Effector memory CD4-positive, alpha-beta T cell (primary cell): ENCODE results near the gene HOXB1.
"Not testable (repeated sequence)": the region's sequence is repeated elsewhere in the genome, so short reads cannot be mapped to it uniquely, and the experiment has no call there.

Experiments
- DNase-seq, 3 donors: peaks; one replicate each; pipeline ENCODE4 v3.0.0-alpha.2; 2020
- H3K27ac ChIP-seq: 2 replicates; pipeline ENCODE4 v1.7.0; 2013; ENCODE audit warnings: mild to moderate bottlenecking, low read length, moderate library complexity; ENCODE audit not compliant: insufficient read depth, poor library complexity, severe bottlenecking
- H3K27me3 ChIP-seq: replicated peaks from 2 replicates; pipeline ENCODE4 v1.7.0; 2013; ENCODE audit warnings: mild to moderate bottlenecking, low read length; ENCODE audit not compliant: insufficient read depth, control insufficient read depth, poor library complexity, severe bottlenecking
- H3K36me3 ChIP-seq: 2 replicates; pipeline ENCODE4 v1.7.0; 2013; ENCODE audit warnings: mild to moderate bottlenecking, low read length, moderate library complexity; ENCODE audit not compliant: control insufficient read depth, insufficient read depth
- H3K4me1 ChIP-seq: 2 replicates; pipeline ENCODE4 v1.7.0; 2013; ENCODE audit warnings: low read length, mild to moderate bottlenecking; ENCODE audit not compliant: control insufficient read depth, insufficient read depth, poor library complexity, severe bottlenecking
- H3K4me3 ChIP-seq: 2 replicates; pipeline ENCODE4 v1.7.0; 2013; ENCODE audit warnings: low read length, low read depth, mild to moderate bottlenecking; ENCODE audit not compliant: insufficient read depth, poor library complexity, severe bottlenecking
- H3K9me3 ChIP-seq: 2 replicates; pipeline ENCODE4 v1.7.0; 2013; ENCODE audit warnings: mild to moderate bottlenecking, low read length, moderate library complexity; ENCODE audit not compliant: control insufficient read depth

Gene HOXB1

DNA sequence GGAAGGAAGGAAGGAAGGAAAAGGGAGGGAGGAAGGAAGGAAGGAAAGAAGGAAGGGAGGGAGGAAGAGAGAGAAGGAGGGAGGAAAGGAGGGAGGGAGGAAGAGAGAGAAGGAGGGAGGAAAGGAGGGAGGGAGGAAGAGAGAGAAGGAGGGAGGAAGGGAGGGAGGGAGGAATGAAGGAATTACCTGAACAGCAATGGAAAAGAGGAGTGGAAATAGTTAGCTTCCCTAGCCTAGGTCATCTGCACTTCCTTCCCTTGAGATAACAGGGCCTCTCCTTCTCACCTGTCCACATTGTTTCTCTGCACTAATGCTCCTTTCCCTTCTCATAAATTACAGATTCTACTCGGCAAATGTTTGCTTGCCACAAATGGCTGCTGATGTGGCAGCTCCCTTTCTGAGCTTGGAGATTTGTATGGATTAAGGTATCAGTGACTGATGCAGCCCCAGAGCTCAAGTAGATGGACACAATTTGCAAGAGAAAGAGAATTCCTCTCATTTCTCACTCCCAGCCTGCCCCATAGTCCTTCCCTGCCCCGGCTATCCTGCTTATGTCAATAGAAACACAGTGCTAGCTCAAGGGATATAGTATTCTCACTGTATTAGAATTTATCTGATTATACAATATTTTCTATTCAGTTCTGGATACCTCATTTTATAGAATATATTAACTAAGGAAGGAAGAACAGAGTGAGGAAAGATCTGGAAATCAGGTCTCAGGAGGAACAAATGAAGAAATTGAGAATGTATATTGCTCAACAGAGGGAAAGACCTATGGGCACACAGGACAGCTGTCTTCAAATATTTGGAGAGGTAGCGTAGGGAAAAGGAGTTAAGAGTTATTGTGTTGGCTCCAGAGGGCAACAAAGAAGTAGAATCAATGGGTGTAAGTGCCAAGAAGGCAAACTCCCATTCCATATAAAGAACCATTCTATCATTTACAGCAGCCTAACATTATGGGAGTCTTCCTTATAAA lies 14.6 kb downstream of the HOXB1 start:
- no peak overlapping the region for H3K27ac ChIP-seq
- H3K36me3 ChIP-seq: no peaks in the 10 kb centered on the region
- H3K9me3 ChIP-seq: no peaks in the 10 kb centered on the region
- H3K27me3 ChIP-seq: no peaks in the 10 kb centered on the region
- no peaks in the 10 kb centered on the region for H3K4me1 ChIP-seq
- no peak for DNase-seq
- no peak overlapping the region for H3K4me3 ChIP-seq

DNA sequence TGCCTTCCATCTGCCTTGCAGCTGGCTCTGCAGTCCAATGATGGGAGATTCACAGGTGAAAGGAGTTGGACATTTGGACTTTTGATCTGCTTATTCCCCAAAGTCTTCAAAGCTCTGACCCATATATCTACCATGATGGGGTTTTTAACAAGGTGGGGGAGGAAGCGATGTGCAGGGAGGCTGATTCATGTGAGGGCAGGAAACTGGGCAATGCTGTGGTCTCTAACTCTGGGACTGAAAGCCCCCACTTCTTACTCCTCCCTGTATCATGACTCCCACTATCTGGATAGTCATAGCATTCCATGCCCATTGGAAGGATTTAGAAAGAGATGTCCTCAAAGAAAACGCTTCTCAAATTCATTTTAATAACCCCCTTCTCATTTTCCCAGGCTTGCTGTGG lies 16.3 kb downstream of the HOXB1 start:
- DNase-seq: no peak
- H3K36me3 ChIP-seq: no peaks in the 10 kb centered on the region
- H3K27ac ChIP-seq: no peak overlapping the region
- H3K4me1 ChIP-seq: no peaks in the 10 kb centered on the region
- H3K27me3 ChIP-seq: no peaks in the 10 kb centered on the region
- H3K4me3 ChIP-seq: no peak overlapping the region
- no peaks in the 10 kb centered on the region for H3K9me3 ChIP-seq

DNA sequence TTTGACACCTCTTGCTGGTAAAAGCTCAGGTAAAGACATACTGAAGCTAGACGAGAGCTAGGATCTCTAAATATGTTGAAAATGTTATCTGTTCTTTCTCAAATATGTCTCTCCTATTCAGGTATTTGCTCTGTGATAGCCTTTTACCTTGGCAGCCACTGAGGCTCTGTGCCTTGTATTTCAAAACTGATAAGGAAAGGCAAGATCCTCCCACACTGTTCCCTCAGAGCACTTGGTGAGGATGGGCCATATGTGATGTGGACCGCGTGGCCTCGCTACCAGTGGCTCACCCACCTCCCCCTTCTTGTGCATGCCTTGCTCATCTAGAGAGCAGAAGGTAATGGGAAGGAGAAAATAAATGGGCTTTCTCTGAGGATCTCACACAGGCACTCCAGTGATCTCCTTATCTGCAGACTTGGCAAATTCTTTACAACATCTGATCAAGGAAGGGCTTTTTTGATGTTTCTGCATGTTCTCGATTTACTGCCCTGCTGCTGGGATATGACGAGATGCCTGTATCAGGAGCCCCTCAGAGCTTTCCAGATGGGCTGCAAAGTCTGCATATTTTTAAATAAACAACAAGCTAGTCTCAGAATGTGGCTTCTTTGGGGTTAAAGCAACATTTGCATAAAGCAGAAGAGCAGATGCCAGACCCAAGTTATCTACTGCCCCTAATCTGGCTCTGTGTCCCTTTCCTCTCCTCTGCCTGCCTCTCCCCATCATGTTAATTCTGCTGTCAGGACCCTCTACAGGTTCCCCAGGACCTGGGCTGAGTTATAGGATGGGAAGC lies 16.9 kb downstream of the HOXB1 start:
- Histone ChIP-seq H3K9me3 (no peaks in the 10 kb centered on the region), H3K27ac (no peak overlapping the region), H3K4me1 (no peaks in the 10 kb centered on the region), H3K4me3 (no peak overlapping the region), H3K27me3 (no peaks in the 10 kb centered on the region), H3K36me3 (no peaks in the 10 kb centered on the region)
- DNase-seq: no peak

- H3K36me3 ChIP-seq: no peaks in the 10 kb centered on the region
- no peak overlapping the region for H3K27ac ChIP-seq
- no peaks in the 10 kb centered on the region for H3K27me3 ChIP-seq
- DNase-seq: no peak
- H3K4me3 ChIP-seq: no peak overlapping the region
- no peaks in the 10 kb centered on the region for H3K4me1 ChIP-seq
- H3K9me3 ChIP-seq: no peaks in the 10 kb centered on the region
These were observed 17.7 kb downstream of the HOXB1 start for GRCh38 chr17:48513097-48513496.

- Histone ChIP-seq H3K27me3 (no peaks in the 10 kb centered on the region), H3K36me3 (no peaks in the 10 kb centered on the region), H3K4me3 (no peak overlapping the region), H3K9me3 (no peaks in the 10 kb centered on the region), H3K27ac (no peak overlapping the region), H3K4me1 (peaks cover 2% of the 10 kb centered on the region)
- DNase-seq: peak in 2 of 3 donors; percentile 5 to 14
These were observed 19.8 kb downstream of the HOXB1 start for GRCh38 chr17:48510761-48511604.

- H3K27ac ChIP-seq: no peak overlapping the region
- H3K36me3 ChIP-seq: no peaks in the 10 kb centered on the region
- DNase-seq: no peak
- H3K9me3 ChIP-seq: no peaks in the 10 kb centered on the region
- H3K4me1 ChIP-seq: peaks cover 3% of the 10 kb centered on the region
- no peaks in the 10 kb centered on the region for H3K27me3 ChIP-seq
- H3K4me3 ChIP-seq: no peak overlapping the region
These were observed 20.4 kb downstream of the HOXB1 start for GRCh38 chr17:48510381-48510760.

DNA sequence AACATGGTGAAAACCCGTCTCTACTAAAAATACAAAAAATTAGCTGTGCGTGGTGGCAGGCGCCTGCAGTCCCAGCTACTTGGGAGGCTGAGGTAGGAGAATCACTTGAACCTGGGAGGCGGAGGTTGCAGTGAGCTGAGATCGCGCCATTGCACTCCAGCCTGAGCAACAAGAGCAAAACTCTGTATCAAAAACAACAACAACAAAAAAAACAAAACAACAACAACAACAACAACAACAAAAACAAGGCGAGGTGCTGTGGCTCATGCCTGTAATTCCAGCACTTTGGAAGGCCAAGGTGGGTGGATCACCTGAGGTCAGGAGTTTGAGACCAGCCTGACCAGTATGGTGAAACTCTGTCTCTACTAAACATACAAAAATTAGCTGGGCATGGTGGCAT lies 21.1 kb downstream of the HOXB1 start:
- H3K4me1 ChIP-seq, H3K27me3 ChIP-seq, H3K4me3 ChIP-seq, H3K9me3 ChIP-seq, DNase-seq, H3K27ac ChIP-seq, H3K36me3 ChIP-seq: not testable (repeated sequence)

DNA sequence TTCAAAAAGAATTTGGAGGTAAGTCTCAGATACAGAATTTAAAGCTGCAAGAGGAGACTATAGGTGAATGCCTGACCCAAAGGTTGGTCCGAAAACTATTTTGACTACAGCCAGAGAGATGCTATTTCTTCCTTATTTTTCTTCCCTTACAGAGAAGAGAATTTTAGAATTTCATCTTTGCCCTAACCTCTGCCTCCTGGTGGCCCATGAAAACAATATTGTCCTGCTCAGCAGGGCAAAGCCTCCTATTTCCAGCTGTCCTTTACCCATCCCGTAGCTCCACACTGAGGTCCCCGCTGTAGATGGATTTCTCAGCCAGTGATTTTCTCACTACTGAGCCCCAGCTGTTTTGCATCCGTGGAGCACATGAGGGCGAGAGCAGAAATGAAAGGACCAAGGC lies 24.6 kb downstream of the HOXB1 start:
- Histone ChIP-seq H3K27me3 (no peaks in the 10 kb centered on the region), H3K36me3 (no peaks in the 10 kb centered on the region), H3K4me1 (peaks cover 3% of the 10 kb centered on the region), H3K9me3 (no peaks in the 10 kb centered on the region), H3K4me3 (no peak overlapping the region), H3K27ac (no peak overlapping the region)
- no peak for DNase-seq

- Histone ChIP-seq H3K36me3 (no peaks in the 10 kb centered on the region), H3K27me3 (no peaks in the 10 kb centered on the region), H3K9me3 (no peaks in the 10 kb centered on the region), H3K4me1 (peaks cover 3% of the 10 kb centered on the region), H3K4me3 (no peak overlapping the region), H3K27ac (no peak overlapping the region)
- DNase-seq: peak; percentile 32 to 59 (median 46)
These were observed 25.0 kb downstream of the HOXB1 start for GRCh38 chr17:48505788-48506187.
